ENCODE results near the gene DMXL1.

- no peak for TF ChIP-seq POLR2A (IDR thresholded peaks at IDR 0.05)
- TF ChIP-seq, protein P1, sequence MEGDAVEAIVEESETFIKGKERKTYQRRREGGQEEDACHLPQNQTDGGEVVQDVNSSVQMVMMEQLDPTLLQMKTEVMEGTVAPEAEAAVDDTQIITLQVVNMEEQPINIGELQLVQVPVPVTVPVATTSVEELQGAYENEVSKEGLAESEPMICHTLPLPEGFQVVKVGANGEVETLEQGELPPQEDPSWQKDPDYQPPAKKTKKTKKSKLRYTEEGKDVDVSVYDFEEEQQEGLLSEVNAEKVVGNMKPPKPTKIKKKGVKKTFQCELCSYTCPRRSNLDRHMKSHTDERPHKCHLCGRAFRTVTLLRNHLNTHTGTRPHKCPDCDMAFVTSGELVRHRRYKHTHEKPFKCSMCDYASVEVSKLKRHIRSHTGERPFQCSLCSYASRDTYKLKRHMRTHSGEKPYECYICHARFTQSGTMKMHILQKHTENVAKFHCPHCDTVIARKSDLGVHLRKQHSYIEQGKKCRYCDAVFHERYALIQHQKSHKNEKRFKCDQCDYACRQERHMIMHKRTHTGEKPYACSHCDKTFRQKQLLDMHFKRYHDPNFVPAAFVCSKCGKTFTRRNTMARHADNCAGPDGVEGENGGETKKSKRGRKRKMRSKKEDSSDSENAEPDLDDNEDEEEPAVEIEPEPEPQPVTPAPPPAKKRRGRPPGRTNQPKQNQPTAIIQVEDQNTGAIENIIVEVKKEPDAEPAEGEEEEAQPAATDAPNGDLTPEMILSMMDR (IDR thresholded peaks at IDR 0.05) = no peak
Observed at GRCh38 chr5:119264186-119264585, 193.3 kb downstream of the DMXL1 start.

All from Peyer's patch (tissue), 4 donors.